ENCODE measurements around the gene NPW.
"Not testable (repeated sequence)": the region's sequence is repeated elsewhere in the genome, so short reads cannot be mapped to it uniquely, and the experiment has no call there.

Gene NPW

GRCh38 chr16:2001456-2002355, 17.9 kb upstream of the NPW start:
- no peak for DNase-seq (ENCODE audit: low read depth in 2 of 3, low spot score in 1 of 3)

GRCh38 chr16:2002406-2003230, 17.0 kb upstream of the NPW start:
- no peak for DNase-seq (ENCODE audit: low read depth in 2 of 3, low spot score in 1 of 3)

- no peak for DNase-seq (ENCODE audit: low read depth in 2 of 3, low spot score in 1 of 3)
Measured at GRCh38 chr16:2003231-2003826, 16.3 kb upstream of the NPW start.

- peak; percentile 84 to 90 (median 90) for DNase-seq (ENCODE audit: low read depth in 2 of 3, low spot score in 1 of 3)
Measured at GRCh38 chr16:2003827-2004641, 15.6 kb upstream of the NPW start.

GRCh38 chr16:2004795-2005517, 14.6 kb upstream of the NPW start:
- DNase-seq (ENCODE audit: low read depth in 2 of 3, low spot score in 1 of 3): no peak

- DNase-seq (ENCODE audit: low read depth in 2 of 3, low spot score in 1 of 3): no peak
Measured at GRCh38 chr16:2005646-2006045, 13.9 kb upstream of the NPW start.

- DNase-seq (ENCODE audit: low read depth in 2 of 3, low spot score in 1 of 3): no peak
Measured at GRCh38 chr16:2006317-2006716, 13.3 kb upstream of the NPW start.

GRCh38 chr16:2007081-2007836, 12.3 kb upstream of the NPW start:
- DNase-seq (ENCODE audit: low read depth in 2 of 3, low spot score in 1 of 3): no peak

GRCh38 chr16:2008009-2008526, 11.5 kb upstream of the NPW start:
- no peak for DNase-seq (ENCODE audit: low read depth in 2 of 3, low spot score in 1 of 3)

GRCh38 chr16:2008631-2009163, 10.9 kb upstream of the NPW start:
- peak in 1 of 3 donors; percentile 45 for DNase-seq (ENCODE audit: low read depth in 2 of 3, low spot score in 1 of 3)

GRCh38 chr16:2009164-2009711, 10.3 kb upstream of the NPW start:
- DNase-seq (ENCODE audit: low read depth in 2 of 3, low spot score in 1 of 3): no peak

GRCh38 chr16:2009791-2010510, 9.6 kb upstream of the NPW start, which contains the start of gene ZNF598:
Gene ZNF598, minus strand, starts transcription at chr16:2009821.
- peak; percentile 53 to 79 (median 55) for DNase-seq (ENCODE audit: low read depth in 2 of 3, low spot score in 1 of 3)

GRCh38 chr16:2011726-2012125, 7.9 kb upstream of the NPW start:
- not testable (repeated sequence) for DNase-seq (ENCODE audit: low read depth in 2 of 3, low spot score in 1 of 3)

GRCh38 chr16:2013527-2013926, 6.1 kb upstream of the NPW start:
- no peak for DNase-seq (ENCODE audit: low read depth in 2 of 3, low spot score in 1 of 3)

- DNase-seq (ENCODE audit: low read depth in 2 of 3, low spot score in 1 of 3): no peak
Measured at GRCh38 chr16:2015117-2015946, 4.3 kb upstream of the NPW start.

- DNase-seq (ENCODE audit: low read depth in 2 of 3, low spot score in 1 of 3): no peak
Measured at GRCh38 chr16:2015947-2016208, 3.7 kb upstream of the NPW start.

- DNase-seq (ENCODE audit: low read depth in 2 of 3, low spot score in 1 of 3): no peak
Measured at GRCh38 chr16:2016407-2016922, 3.1 kb upstream of the NPW start.
